Vagina (tissue), 2 donors: ENCODE data around the gene CNGB1. TPM values are rescaled to one million over a fixed set of nuclear protein-coding genes. Genes with fewer than 3 reads are reported as not detected.

ENCODE experiments used
- DNase-seq, 2 donors: peaks; one replicate each; pipeline ENCODE4 v3.0.0-alpha.2; 2017; ENCODE audit errors: extremely low spot score in 2 of 2
- H3K27ac ChIP-seq: fragments of 200-600 bp; sonication (generic); one replicate; pipeline ENCODE4 v1.5.1; 2019
- H3K27me3 ChIP-seq: fragments of 200-600 bp; sonication (generic); one replicate; pipeline ENCODE4 v1.5.1; 2019
- H3K36me3 ChIP-seq, 2 donors: fragments of 200-600 bp; sonication (generic); one replicate each; pipeline ENCODE4 v1.5.1; 2017 to 2019
- H3K4me1 ChIP-seq: fragments of 200-600 bp; sonication (generic); one replicate; pipeline ENCODE4 v1.5.1; 2019
- H3K4me3 ChIP-seq, 2 donors: fragments of 200-600 bp; sonication (generic); 1 replicate in 1 of 2; 2 replicates in 1 of 2; pipeline ENCODE4 v1.5.1; 2016 to 2019
- H3K9me3 ChIP-seq: fragments of 200-600 bp; sonication (generic); one replicate; pipeline ENCODE4 v1.5.1; 2019
- CTCF ChIP-seq, 3 experiments: fragments of 450-650 bp in 2 of 3; fragments of 200-600 bp in 1 of 3; sonication (generic) in 1 of 3; IDR thresholded peaks; one replicate each; pipeline ENCODE4 v1.5.1; 2017 to 2019; ENCODE audit warnings: antibody characterized with exemption in 3 of 3, mild to moderate bottlenecking in 2 of 3, moderate library complexity in 2 of 3
- POLR2A ChIP-seq, 2 donors: fragments of 450-650 bp; IDR thresholded peaks; one replicate each; pipeline ENCODE4 v1.6.1; 2017; ENCODE audit warnings: antibody characterized with exemption in 2 of 2, mild to moderate bottlenecking in 2 of 2, moderate library complexity in 2 of 2
- POLR2AphosphoS5 ChIP-seq, 2 donors: sonication (generic); formaldehyde crosslinking; IDR thresholded peaks; one replicate each; pipeline ENCODE4 v1.9.0; 2017; ENCODE audit warnings: antibody characterized with exemption in 2 of 2, mild to moderate bottlenecking in 2 of 2, low read depth in 1 of 2; ENCODE audit not compliant: insufficient read depth in 1 of 2
- intact Hi-C: fragments of 100-400 bp; cut with DNase I; formaldehyde crosslinking; loops from one replicate; pipeline ENCODE4 v1.15.1; 2023
- total RNA-seq: library from RNA; depleted of rRNA; stranded (reverse); fragments of >200 nt; gene quantifications from one replicate; pipeline ENCODE4 v1.2.3, GENCODE V29; 2016

The CNGB1 gene
- total RNA-seq, 1 donor from 2014 or later, result not detected

DNA sequence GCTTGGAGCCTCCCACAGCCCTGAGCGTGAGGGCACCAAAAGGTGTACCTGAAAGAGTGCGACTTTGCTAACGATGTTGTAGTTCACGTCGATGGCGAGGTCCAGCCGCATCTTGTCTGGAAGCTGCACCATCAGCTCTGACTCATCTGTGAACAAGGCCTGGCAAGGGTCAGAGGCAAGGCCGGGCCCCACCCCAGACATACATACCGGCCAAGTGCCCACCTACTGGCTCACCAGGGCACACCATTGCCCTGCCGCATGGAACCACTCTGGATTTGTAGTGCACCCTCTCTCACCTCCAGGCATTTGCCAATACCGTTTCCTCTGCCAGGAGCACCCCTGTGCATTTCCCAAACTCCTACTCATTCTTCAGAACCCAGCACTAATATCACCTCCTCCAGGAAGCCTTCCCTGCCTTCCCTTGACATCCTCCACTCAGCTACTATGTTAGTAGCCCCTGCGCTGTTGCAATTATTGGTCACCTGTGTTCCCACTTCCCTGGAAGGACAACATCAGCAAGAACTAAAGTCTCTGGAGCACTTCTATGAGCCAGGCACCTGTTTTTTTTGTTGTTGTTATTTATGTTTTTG, 69.4 kb downstream of the CNGB1 start:
- no peak for DNase-seq
- intact Hi-C loops, result no loop called here
- no peaks in the 10 kb centered on the region for H3K36me3 ChIP-seq
- no peaks in the 10 kb centered on the region for H3K27me3 ChIP-seq
- no peaks in the 10 kb centered on the region for H3K9me3 ChIP-seq
- H3K4me3 ChIP-seq, result no peak overlapping the region
- TF ChIP-seq CTCF (IDR thresholded peaks at IDR 0.05) (no peak), POLR2AphosphoS5 (IDR thresholded peaks at IDR 0.05; ENCODE audit: insufficient read depth in 1 of 2, low read depth in 1 of 2) (no peak), POLR2A (IDR thresholded peaks at IDR 0.05) (no peak)
- no peaks in the 10 kb centered on the region for H3K4me1 ChIP-seq
- H3K27ac ChIP-seq, result no peak overlapping the region

DNA sequence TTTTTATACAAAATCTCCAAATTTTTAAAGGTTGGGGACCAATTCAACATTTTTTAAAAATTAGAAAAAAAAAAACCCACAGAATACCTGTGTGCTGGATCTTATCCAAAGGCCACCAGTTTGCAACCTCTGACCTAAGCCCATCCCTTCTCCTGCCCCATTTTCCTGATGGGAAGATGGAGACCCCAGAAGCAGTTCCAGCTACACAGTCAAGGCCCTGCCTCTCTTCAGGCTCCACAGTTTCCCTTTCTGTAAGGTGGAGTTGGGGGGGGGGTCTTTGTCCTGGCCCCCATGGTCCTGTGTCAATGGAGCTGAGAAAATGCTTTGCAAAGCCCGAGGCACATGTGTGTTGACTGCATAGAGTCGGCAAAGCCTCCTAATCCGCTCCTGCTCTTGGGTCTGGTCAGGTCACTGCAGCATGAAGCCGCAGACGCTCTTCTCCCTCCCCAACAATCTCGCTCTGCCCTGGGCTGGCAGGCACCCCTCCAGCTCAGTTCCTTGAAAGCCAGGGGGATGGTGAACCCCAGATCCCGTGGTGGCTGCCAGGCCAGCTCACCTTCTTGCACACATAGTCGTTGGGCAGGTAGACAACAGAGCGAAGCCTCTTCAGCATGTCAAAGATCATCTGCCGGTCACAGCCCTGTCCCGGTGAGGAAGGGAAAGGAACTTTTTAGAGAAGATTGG, 70.0 kb downstream of the CNGB1 start:
- no peaks in the 10 kb centered on the region for H3K4me1 ChIP-seq
- no peaks in the 10 kb centered on the region for H3K27me3 ChIP-seq
- intact Hi-C loops, result no loop called here
- H3K9me3 ChIP-seq, result no peaks in the 10 kb centered on the region
- no peak for DNase-seq
- no peak for TF ChIP-seq CTCF (IDR thresholded peaks at IDR 0.05)
- TF ChIP-seq POLR2A (IDR thresholded peaks at IDR 0.05), result no peak
- no peak for TF ChIP-seq POLR2AphosphoS5 (IDR thresholded peaks at IDR 0.05; ENCODE audit: insufficient read depth in 1 of 2, low read depth in 1 of 2)
- no peak overlapping the region for H3K27ac ChIP-seq
- H3K36me3 ChIP-seq, result no peaks in the 10 kb centered on the region
- no peak overlapping the region for H3K4me3 ChIP-seq

GRCh38 chr16:57899771-57900661, 70.9 kb downstream of the CNGB1 start:
- intact Hi-C loops, result loop anchor here (2.0 kb wide), 1 partner anchor 105 kb away; no protein-coding TSS in a partner anchor
- no peaks in the 10 kb centered on the region for H3K4me1 ChIP-seq
- DNase-seq, result no peak
- TF ChIP-seq CTCF (IDR thresholded peaks at IDR 0.05), result peak; percentile 66 to 77 (median 75)
- no peak for TF ChIP-seq POLR2AphosphoS5 (IDR thresholded peaks at IDR 0.05; ENCODE audit: insufficient read depth in 1 of 2, low read depth in 1 of 2)
- no peak overlapping the region for H3K27ac ChIP-seq
- no peaks in the 10 kb centered on the region for H3K9me3 ChIP-seq
- H3K27me3 ChIP-seq, result no peaks in the 10 kb centered on the region
- H3K4me3 ChIP-seq, result no peak overlapping the region
- no peaks in the 10 kb centered on the region for H3K36me3 ChIP-seq

DNA sequence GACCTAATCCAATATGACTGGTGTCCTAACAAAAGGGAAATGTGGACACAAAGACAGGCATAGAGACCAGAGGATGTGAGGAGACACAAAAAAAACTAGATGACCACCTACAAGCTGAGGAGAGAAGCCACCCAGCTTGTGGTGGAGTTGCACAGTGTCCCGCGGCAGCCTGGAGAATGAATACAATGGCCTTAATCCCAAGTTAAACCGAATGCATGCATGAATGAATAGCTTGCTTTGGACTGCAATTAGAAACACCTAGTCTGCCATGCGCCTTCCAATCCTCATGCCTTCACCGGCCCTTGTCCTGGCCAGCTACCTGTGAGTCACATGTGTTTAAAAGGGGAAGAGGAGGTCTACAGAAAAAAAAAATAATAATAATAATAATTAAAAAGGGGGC, 72.0 kb downstream of the CNGB1 start:
- Histone ChIP-seq H3K9me3 (no peaks in the 10 kb centered on the region), H3K36me3 (no peaks in the 10 kb centered on the region), H3K27ac (no peak overlapping the region), H3K27me3 (no peaks in the 10 kb centered on the region), H3K4me3 (no peak overlapping the region), H3K4me1 (no peaks in the 10 kb centered on the region)
- TF ChIP-seq CTCF (IDR thresholded peaks at IDR 0.05), result no peak
- no peak for TF ChIP-seq POLR2A (IDR thresholded peaks at IDR 0.05)
- TF ChIP-seq POLR2AphosphoS5 (IDR thresholded peaks at IDR 0.05; ENCODE audit: insufficient read depth in 1 of 2, low read depth in 1 of 2), result no peak
- no peak for DNase-seq
- intact Hi-C loops, result loop anchor here (2.0 kb wide), 1 partner anchor 106 kb away; no protein-coding TSS in a partner anchor
